ENCODE results near the gene OLFM4.

Gene OLFM4

GRCh38 chr13:53042877-53043276 is 14.3 kb downstream of the OLFM4 start:
- no peak overlapping the region for H3K27ac ChIP-seq (ENCODE audit: low read depth, low read length)

GRCh38 chr13:53043398-53043797 is 14.8 kb downstream of the OLFM4 start:
- peaks cover 4% of the 10 kb centered on the region; the same call in 1 of the 2 replicates for H3K4me1 ChIP-seq (ENCODE audit: control insufficient read depth, insufficient read depth, low read length)
- no peaks in the 10 kb centered on the region for H3K36me3 ChIP-seq (ENCODE audit: control insufficient read depth, insufficient read depth, low read length)
- H3K9me3 ChIP-seq (ENCODE audit: control insufficient read depth, insufficient read depth, low read length), result no peaks in the 10 kb centered on the region
- H3K9ac ChIP-seq (ENCODE audit: low read depth, low read length), result no peak overlapping the region
- H3K4me3 ChIP-seq (ENCODE audit: low read depth, low read length), result no peak overlapping the region
- H3K27me3 ChIP-seq (ENCODE audit: control insufficient read depth, insufficient read depth, low read length), result no peaks in the 10 kb centered on the region
- no peak overlapping the region for H3K27ac ChIP-seq (ENCODE audit: low read depth, low read length)

More at GRCh38 chr13:53042877-53043276, 14.3 kb downstream of the OLFM4 start:
- peaks cover 4% of the 10 kb centered on the region; the same call in 1 of the 2 replicates for H3K4me1 ChIP-seq (ENCODE audit: control insufficient read depth, insufficient read depth, low read length)
- H3K36me3 ChIP-seq (ENCODE audit: control insufficient read depth, insufficient read depth, low read length), result no peaks in the 10 kb centered on the region
- no peaks in the 10 kb centered on the region for H3K9me3 ChIP-seq (ENCODE audit: control insufficient read depth, insufficient read depth, low read length)
- no peaks in the 10 kb centered on the region for H3K27me3 ChIP-seq (ENCODE audit: control insufficient read depth, insufficient read depth, low read length)
- H3K9ac ChIP-seq (ENCODE audit: low read depth, low read length), result no peak overlapping the region
- H3K4me3 ChIP-seq (ENCODE audit: low read depth, low read length), result no peak overlapping the region

GRCh38 chr13:53045189-53045588 is 16.6 kb downstream of the OLFM4 start:
- no peak overlapping the region for H3K27ac ChIP-seq (ENCODE audit: low read depth, low read length)
- no peaks in the 10 kb centered on the region for H3K36me3 ChIP-seq (ENCODE audit: control insufficient read depth, insufficient read depth, low read length)
- H3K9me3 ChIP-seq (ENCODE audit: control insufficient read depth, insufficient read depth, low read length), result no peaks in the 10 kb centered on the region
- H3K4me3 ChIP-seq (ENCODE audit: low read depth, low read length), result no peak overlapping the region
- peaks cover 4% of the 10 kb centered on the region; the same call in 1 of the 2 replicates for H3K4me1 ChIP-seq (ENCODE audit: control insufficient read depth, insufficient read depth, low read length)
- no peaks in the 10 kb centered on the region for H3K27me3 ChIP-seq (ENCODE audit: control insufficient read depth, insufficient read depth, low read length)
- no peak overlapping the region for H3K9ac ChIP-seq (ENCODE audit: low read depth, low read length)

- Histone ChIP-seq H3K4me3 (ENCODE audit: low read depth, low read length) (no peak overlapping the region), H3K36me3 (ENCODE audit: control insufficient read depth, insufficient read depth, low read length) (no peaks in the 10 kb centered on the region), H3K4me1 (ENCODE audit: control insufficient read depth, insufficient read depth, low read length) (no peaks in the 10 kb centered on the region), H3K27me3 (ENCODE audit: control insufficient read depth, insufficient read depth, low read length) (no peaks in the 10 kb centered on the region), H3K27ac (ENCODE audit: low read depth, low read length) (no peak overlapping the region), H3K9me3 (ENCODE audit: control insufficient read depth, insufficient read depth, low read length) (no peaks in the 10 kb centered on the region), H3K9ac (ENCODE audit: low read depth, low read length) (no peak overlapping the region)
Observed at GRCh38 chr13:53048880-53049279, 20.3 kb downstream of the OLFM4 start.

GRCh38 chr13:53050151-53050550 is 21.5 kb downstream of the OLFM4 start:
- Histone ChIP-seq H3K9me3 (ENCODE audit: control insufficient read depth, insufficient read depth, low read length) (no peaks in the 10 kb centered on the region), H3K4me1 (ENCODE audit: control insufficient read depth, insufficient read depth, low read length) (no peaks in the 10 kb centered on the region), H3K27ac (ENCODE audit: low read depth, low read length) (no peak overlapping the region), H3K36me3 (ENCODE audit: control insufficient read depth, insufficient read depth, low read length) (no peaks in the 10 kb centered on the region), H3K27me3 (ENCODE audit: control insufficient read depth, insufficient read depth, low read length) (no peaks in the 10 kb centered on the region), H3K9ac (ENCODE audit: low read depth, low read length) (no peak overlapping the region), H3K4me3 (ENCODE audit: low read depth, low read length) (no peak overlapping the region)

GRCh38 chr13:53052675-53053074 is 24.1 kb downstream of the OLFM4 start:
- H3K4me1 ChIP-seq (ENCODE audit: control insufficient read depth, insufficient read depth, low read length), result no peaks in the 10 kb centered on the region
- H3K9ac ChIP-seq (ENCODE audit: low read depth, low read length), result no peak overlapping the region
- H3K4me3 ChIP-seq (ENCODE audit: low read depth, low read length), result no peak overlapping the region
- H3K27ac ChIP-seq (ENCODE audit: low read depth, low read length), result no peak overlapping the region
- H3K9me3 ChIP-seq (ENCODE audit: control insufficient read depth, insufficient read depth, low read length), result no peaks in the 10 kb centered on the region
- H3K27me3 ChIP-seq (ENCODE audit: control insufficient read depth, insufficient read depth, low read length), result no peaks in the 10 kb centered on the region
- H3K36me3 ChIP-seq (ENCODE audit: control insufficient read depth, insufficient read depth, low read length), result no peaks in the 10 kb centered on the region

GRCh38 chr13:53054569-53054968 is 26.0 kb downstream of the OLFM4 start:
- Histone ChIP-seq H3K4me3 (ENCODE audit: low read depth, low read length) (no peak overlapping the region), H3K9me3 (ENCODE audit: control insufficient read depth, insufficient read depth, low read length) (no peaks in the 10 kb centered on the region), H3K36me3 (ENCODE audit: control insufficient read depth, insufficient read depth, low read length) (no peaks in the 10 kb centered on the region), H3K27ac (ENCODE audit: low read depth, low read length) (no peak overlapping the region), H3K9ac (ENCODE audit: low read depth, low read length) (no peak overlapping the region), H3K27me3 (ENCODE audit: control insufficient read depth, insufficient read depth, low read length) (no peaks in the 10 kb centered on the region), H3K4me1 (ENCODE audit: control insufficient read depth, insufficient read depth, low read length) (no peaks in the 10 kb centered on the region)

- Histone ChIP-seq H3K9me3 (ENCODE audit: control insufficient read depth, insufficient read depth, low read length) (no peaks in the 10 kb centered on the region), H3K9ac (ENCODE audit: low read depth, low read length) (no peak overlapping the region), H3K27ac (ENCODE audit: low read depth, low read length) (no peak overlapping the region), H3K36me3 (ENCODE audit: control insufficient read depth, insufficient read depth, low read length) (no peaks in the 10 kb centered on the region), H3K27me3 (ENCODE audit: control insufficient read depth, insufficient read depth, low read length) (no peaks in the 10 kb centered on the region), H3K4me3 (ENCODE audit: low read depth, low read length) (no peak overlapping the region), H3K4me1 (ENCODE audit: control insufficient read depth, insufficient read depth, low read length) (no peaks in the 10 kb centered on the region)
Observed at GRCh38 chr13:53058065-53058679, 29.6 kb downstream of the OLFM4 start.

GRCh38 chr13:53060840-53061490 is 32.4 kb downstream of the OLFM4 start:
- Histone ChIP-seq H3K4me3 (ENCODE audit: low read depth, low read length) (no peak overlapping the region), H3K36me3 (ENCODE audit: control insufficient read depth, insufficient read depth, low read length) (no peaks in the 10 kb centered on the region), H3K9ac (ENCODE audit: low read depth, low read length) (no peak overlapping the region), H3K27me3 (ENCODE audit: control insufficient read depth, insufficient read depth, low read length) (no peaks in the 10 kb centered on the region), H3K4me1 (ENCODE audit: control insufficient read depth, insufficient read depth, low read length) (no peaks in the 10 kb centered on the region), H3K9me3 (ENCODE audit: control insufficient read depth, insufficient read depth, low read length) (no peaks in the 10 kb centered on the region), H3K27ac (ENCODE audit: low read depth, low read length) (no peak overlapping the region)

- Histone ChIP-seq H3K9ac (ENCODE audit: low read depth, low read length) (no peak overlapping the region), H3K36me3 (ENCODE audit: control insufficient read depth, insufficient read depth, low read length) (no peaks in the 10 kb centered on the region), H3K4me1 (ENCODE audit: control insufficient read depth, insufficient read depth, low read length) (no peaks in the 10 kb centered on the region; the same call in 1 of the 2 replicates), H3K27ac (ENCODE audit: low read depth, low read length) (no peak overlapping the region), H3K4me3 (ENCODE audit: low read depth, low read length) (no peak overlapping the region), H3K27me3 (ENCODE audit: control insufficient read depth, insufficient read depth, low read length) (no peaks in the 10 kb centered on the region), H3K9me3 (ENCODE audit: control insufficient read depth, insufficient read depth, low read length) (no peaks in the 10 kb centered on the region)
Observed at GRCh38 chr13:53064731-53065130, 36.1 kb downstream of the OLFM4 start.

- no peak overlapping the region for H3K4me3 ChIP-seq (ENCODE audit: low read depth, low read length)
- H3K27me3 ChIP-seq (ENCODE audit: control insufficient read depth, insufficient read depth, low read length), result no peaks in the 10 kb centered on the region
- H3K36me3 ChIP-seq (ENCODE audit: control insufficient read depth, insufficient read depth, low read length), result no peaks in the 10 kb centered on the region
- H3K4me1 ChIP-seq (ENCODE audit: control insufficient read depth, insufficient read depth, low read length), result no peaks in the 10 kb centered on the region; the same call in 1 of the 2 replicates
- no peak overlapping the region for H3K9ac ChIP-seq (ENCODE audit: low read depth, low read length)
- no peaks in the 10 kb centered on the region for H3K9me3 ChIP-seq (ENCODE audit: control insufficient read depth, insufficient read depth, low read length)
- no peak overlapping the region for H3K27ac ChIP-seq (ENCODE audit: low read depth, low read length)
Observed at GRCh38 chr13:53066411-53066810, 37.8 kb downstream of the OLFM4 start.

Data from HUES48 (cell line).